ENCODE measurements around the gene NF1.

Gene NF1

DNA sequence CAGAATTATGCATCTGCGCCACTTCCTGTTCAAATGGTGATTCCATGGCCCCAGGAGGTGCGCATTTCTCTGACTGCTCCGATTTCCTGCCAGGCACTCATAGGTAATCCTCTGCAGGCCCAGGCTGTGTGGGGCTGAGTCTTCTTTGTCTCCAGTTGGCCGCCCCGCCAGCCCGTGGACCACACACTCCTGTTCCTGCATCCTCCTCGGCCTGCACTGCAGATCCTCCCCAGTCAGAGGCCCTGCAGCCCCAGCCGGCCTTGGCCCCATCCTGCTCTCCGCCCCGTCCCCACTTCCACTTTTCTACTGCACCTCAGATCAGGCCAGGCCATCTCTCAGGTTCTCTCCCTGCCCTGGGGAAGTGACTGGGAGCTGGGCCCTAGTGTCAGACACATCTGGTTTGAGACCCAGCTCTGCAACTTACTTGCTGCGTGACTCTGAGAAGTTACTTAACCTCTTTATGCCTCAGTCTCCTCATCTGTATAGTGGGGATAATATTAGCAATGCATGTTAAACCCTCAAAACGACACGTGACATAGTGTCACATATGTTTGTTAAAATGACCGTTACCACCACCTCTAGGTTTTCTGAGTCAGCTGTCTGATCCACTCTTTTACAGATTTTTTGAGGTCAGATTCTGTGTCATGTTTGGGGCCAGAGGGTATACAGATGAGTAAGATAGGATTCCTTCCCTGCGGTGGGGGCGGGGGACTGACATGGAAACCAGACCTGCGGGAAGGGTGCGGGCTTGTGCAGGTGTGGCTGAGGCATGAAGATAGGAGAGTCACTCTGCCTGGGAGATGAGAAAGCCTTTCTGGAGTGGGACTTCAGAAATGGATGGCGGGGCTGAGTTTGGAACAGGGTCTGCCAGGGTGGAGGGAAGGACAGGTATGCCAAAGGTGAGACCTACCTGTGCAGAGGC, 309.5 kb downstream of the NF1 start:
- WGBS, 2 donors (ENCODE audit: extremely low coverage in 2 of 2, insufficient read length in 2 of 2, insufficient replicate concordance in 1 of 2), result no CpG with 5 or more reads among the region's 19 CpGs
- Histone ChIP-seq H3K9ac (ENCODE audit: low read depth, low read length, poor library complexity) (no peak overlapping the region), H2BK5ac (ENCODE audit: low read length) (no peak overlapping the region), H3K4ac (ENCODE audit: low read length) (no peak overlapping the region), H2BK120ac (ENCODE audit: low read depth, low read length) (no peak overlapping the region), H3K27me3 (ENCODE audit: control insufficient read depth in 3 of 3, insufficient read depth in 3 of 3, low read depth in 1 of 3, low read length in 3 of 3) (peaks cover 0 to 6% (median 0%) of the 10 kb centered on the region in 3 experiments), H3K18ac (ENCODE audit: low read length) (peak overlapping the region; percentile 63), H3K4me1 (ENCODE audit: control insufficient read depth in 2 of 2, insufficient read depth in 1 of 2, low read depth in 1 of 2, low read length in 2 of 2) (peaks cover 0 to 4% of the 10 kb centered on the region in 2 donors), H3K23ac (ENCODE audit: low read depth, low read length, poor library complexity) (peak overlapping the region; percentile 71), H4K91ac (ENCODE audit: low read depth, low read length, poor library complexity) (no peak overlapping the region), H3K4me3 (ENCODE audit: low read length in 2 of 2) (no peak overlapping the region), H3K9me3 (replicated peaks in 1 of 2; ENCODE audit: control insufficient read depth in 2 of 2, insufficient read depth in 1 of 2, low read depth in 1 of 2, low read length in 2 of 2) (no peaks in the 10 kb centered on the region), H4K8ac (ENCODE audit: low read depth, low read length) (peak overlapping the region; percentile 78), H2AFZ (ENCODE audit: low read length) (no peak overlapping the region), H3K4me2 (ENCODE audit: insufficient read depth, low read length, poor library complexity, severe bottlenecking) (no peak overlapping the region), H3K36me3 (replicated peaks in 1 of 2; ENCODE audit: control insufficient read depth in 2 of 2, insufficient read depth in 2 of 2, low read length in 2 of 2) (no peaks in the 10 kb centered on the region), H3K14ac (ENCODE audit: low read length) (peak overlapping the region; percentile 79), H3K27ac (replicated peaks; ENCODE audit: low read length) (no peak overlapping the region), H3K79me1 (ENCODE audit: low read depth, low read length) (peaks cover 2% of the 10 kb centered on the region), H2BK15ac (ENCODE audit: low read length) (no peak overlapping the region), H2BK12ac (ENCODE audit: low read length) (no peak overlapping the region), H2AK5ac (ENCODE audit: low read depth, low read length) (no peak overlapping the region)
- no peak for DNase-seq (ENCODE audit: low spot score)

DNA sequence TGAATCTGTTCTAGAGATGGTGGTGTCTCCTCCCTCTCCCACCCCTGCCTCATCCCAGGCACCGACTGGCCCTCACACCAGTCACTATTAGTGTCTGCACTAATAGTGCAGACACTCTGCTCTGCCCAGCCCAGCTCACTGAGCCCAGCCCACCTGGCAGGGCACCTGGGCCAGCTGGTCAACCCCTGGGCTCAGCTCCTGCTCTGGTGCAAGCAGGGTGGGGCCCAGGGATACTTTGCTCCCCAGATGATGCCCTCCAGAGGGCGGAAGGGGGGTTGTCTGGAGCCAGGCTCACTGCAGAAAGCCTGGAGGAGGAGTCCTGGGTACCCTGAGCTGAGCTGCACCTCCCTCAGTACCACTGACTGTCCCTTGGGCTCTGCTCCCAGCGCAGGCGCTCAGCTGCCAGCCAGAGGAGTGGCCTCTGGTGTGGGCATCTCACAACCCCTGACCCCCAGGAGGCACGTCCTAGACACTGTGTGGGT, 311.2 kb downstream of the NF1 start:
- Histone ChIP-seq H2BK120ac (ENCODE audit: low read depth, low read length) (no peak overlapping the region), H3K9me3 (replicated peaks in 1 of 2; ENCODE audit: control insufficient read depth in 2 of 2, insufficient read depth in 1 of 2, low read depth in 1 of 2, low read length in 2 of 2) (no peaks in the 10 kb centered on the region), H3K36me3 (replicated peaks in 1 of 2; ENCODE audit: control insufficient read depth in 2 of 2, insufficient read depth in 2 of 2, low read length in 2 of 2) (no peaks in the 10 kb centered on the region), H3K79me1 (ENCODE audit: low read depth, low read length) (peaks cover 2% of the 10 kb centered on the region), H3K4me3 (ENCODE audit: low read length in 2 of 2) (no peak overlapping the region), H4K91ac (ENCODE audit: low read depth, low read length, poor library complexity) (no peak overlapping the region), H3K27ac (replicated peaks; ENCODE audit: low read length) (no peak overlapping the region), H2AFZ (ENCODE audit: low read length) (no peak overlapping the region), H3K27me3 (ENCODE audit: control insufficient read depth in 3 of 3, insufficient read depth in 3 of 3, low read depth in 1 of 3, low read length in 3 of 3) (peaks cover 0 to 6% (median 0%) of the 10 kb centered on the region in 3 experiments), H2BK15ac (ENCODE audit: low read length) (no peak overlapping the region), H4K8ac (ENCODE audit: low read depth, low read length) (no peak overlapping the region), H2BK12ac (ENCODE audit: low read length) (no peak overlapping the region), H3K4ac (ENCODE audit: low read length) (no peak overlapping the region), H2AK5ac (ENCODE audit: low read depth, low read length) (no peak overlapping the region), H3K23ac (ENCODE audit: low read depth, low read length, poor library complexity) (no peak overlapping the region), H3K4me1 (ENCODE audit: control insufficient read depth in 2 of 2, insufficient read depth in 1 of 2, low read depth in 1 of 2, low read length in 2 of 2) (peaks cover 1 to 4% of the 10 kb centered on the region in 2 donors), H3K9ac (ENCODE audit: low read depth, low read length, poor library complexity) (no peak overlapping the region), H3K18ac (ENCODE audit: low read length) (peak overlapping the region; percentile 24), H3K14ac (ENCODE audit: low read length) (no peak overlapping the region), H2BK5ac (ENCODE audit: low read length) (no peak overlapping the region), H3K4me2 (ENCODE audit: insufficient read depth, low read length, poor library complexity, severe bottlenecking) (no peak overlapping the region)
- no peak for DNase-seq (ENCODE audit: low spot score)
- WGBS, 2 donors (ENCODE audit: extremely low coverage in 2 of 2, insufficient read length in 2 of 2, insufficient replicate concordance in 1 of 2), result no CpG with 5 or more reads among the region's 5 CpGs

DNA sequence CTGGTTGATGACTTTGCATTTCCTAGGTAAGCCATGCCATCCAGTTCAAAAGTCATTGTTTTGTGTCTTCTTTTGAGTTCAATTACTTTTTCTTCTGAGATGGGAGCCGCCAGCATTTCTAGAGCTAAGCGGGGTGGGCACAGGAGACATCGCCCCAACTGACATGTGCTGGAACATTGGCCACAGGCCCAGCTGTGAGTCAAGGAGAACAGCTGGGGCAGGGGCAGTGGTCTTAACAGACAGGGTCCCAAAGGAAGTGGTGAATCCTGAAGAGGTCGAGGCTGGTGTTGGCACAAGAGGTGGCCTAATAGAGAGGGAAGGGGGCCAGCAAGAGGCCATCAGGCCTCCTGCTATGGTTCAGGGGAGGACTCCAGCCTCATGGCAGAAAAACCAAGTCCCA, 313.8 kb downstream of the NF1 start:
- H2BK5ac ChIP-seq (ENCODE audit: low read length), result no peak overlapping the region
- H3K4me3 ChIP-seq (ENCODE audit: low read length in 2 of 2), result no peak overlapping the region
- H3K4me2 ChIP-seq (ENCODE audit: insufficient read depth, low read length, poor library complexity, severe bottlenecking), result no peak overlapping the region
- H3K18ac ChIP-seq (ENCODE audit: low read length), result peak overlapping the region; percentile 44
- H2AFZ ChIP-seq (ENCODE audit: low read length), result no peak overlapping the region
- H3K27me3 ChIP-seq (ENCODE audit: control insufficient read depth in 3 of 3, insufficient read depth in 3 of 3, low read depth in 1 of 3, low read length in 3 of 3), result peaks cover 0 to 11% (median 9%) of the 10 kb centered on the region in 3 experiments
- H3K79me1 ChIP-seq (ENCODE audit: low read depth, low read length), result peaks cover 2% of the 10 kb centered on the region
- H2BK12ac ChIP-seq (ENCODE audit: low read length), result no peak overlapping the region
- no peak for DNase-seq (ENCODE audit: low spot score)
- H4K91ac ChIP-seq (ENCODE audit: low read depth, low read length, poor library complexity), result no peak overlapping the region
- no peak overlapping the region for H3K4ac ChIP-seq (ENCODE audit: low read length)
- H2BK120ac ChIP-seq (ENCODE audit: low read depth, low read length), result no peak overlapping the region
- H4K8ac ChIP-seq (ENCODE audit: low read depth, low read length), result no peak overlapping the region
- H3K9me3 ChIP-seq (replicated peaks in 1 of 2; ENCODE audit: control insufficient read depth in 2 of 2, insufficient read depth in 1 of 2, low read depth in 1 of 2, low read length in 2 of 2), result no peaks in the 10 kb centered on the region
- no peak overlapping the region for H2AK5ac ChIP-seq (ENCODE audit: low read depth, low read length)
- no peak overlapping the region for H2BK15ac ChIP-seq (ENCODE audit: low read length)
- no peaks in the 10 kb centered on the region for H3K36me3 ChIP-seq (replicated peaks in 1 of 2; ENCODE audit: control insufficient read depth in 2 of 2, insufficient read depth in 2 of 2, low read length in 2 of 2)
- H3K27ac ChIP-seq (replicated peaks; ENCODE audit: low read length), result no peak overlapping the region
- no peak overlapping the region for H3K9ac ChIP-seq (ENCODE audit: low read depth, low read length, poor library complexity)
- peaks cover 2 to 3% of the 10 kb centered on the region in 2 donors for H3K4me1 ChIP-seq (ENCODE audit: control insufficient read depth in 2 of 2, insufficient read depth in 1 of 2, low read depth in 1 of 2, low read length in 2 of 2)
- WGBS, 2 donors (ENCODE audit: extremely low coverage in 2 of 2, insufficient read length in 2 of 2, insufficient replicate concordance in 1 of 2), result no CpG with 5 or more reads among the region's 4 CpGs
- H3K23ac ChIP-seq (ENCODE audit: low read depth, low read length, poor library complexity), result no peak overlapping the region
- no peak overlapping the region for H3K14ac ChIP-seq (ENCODE audit: low read length)

DNA sequence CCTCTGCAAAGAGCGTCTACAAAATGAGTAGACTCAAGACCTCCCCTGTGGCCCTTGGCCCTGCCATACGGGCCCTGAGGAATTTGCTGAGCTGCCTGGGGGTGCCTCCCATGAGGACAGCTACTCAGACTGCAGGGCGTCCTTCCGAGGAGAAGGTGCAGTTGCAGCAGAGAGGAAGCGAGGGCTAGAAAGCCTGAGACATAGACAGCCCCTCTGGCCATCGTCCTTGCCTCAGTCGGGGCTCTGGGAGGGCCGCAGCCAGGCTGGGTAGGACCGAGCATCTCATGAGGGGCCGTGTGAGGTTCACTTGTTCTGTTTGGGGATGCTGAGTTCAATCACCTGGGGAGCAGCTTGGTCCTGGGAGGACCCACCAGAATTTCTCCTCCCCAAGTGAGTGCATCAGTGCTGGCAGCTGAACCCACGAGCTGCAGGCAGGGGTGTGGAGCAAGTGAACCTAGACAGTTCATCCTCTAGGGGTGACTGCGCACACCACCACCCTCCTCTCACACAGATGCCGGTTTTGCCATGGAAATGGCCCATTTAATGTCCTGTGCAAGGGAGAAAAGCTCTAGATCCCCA, 317.0 kb downstream of the NF1 start:
- Histone ChIP-seq H2AFZ (ENCODE audit: low read length) (no peak overlapping the region), H3K14ac (ENCODE audit: low read length) (no peak overlapping the region), H3K4me2 (ENCODE audit: insufficient read depth, low read length, poor library complexity, severe bottlenecking) (no peak overlapping the region), H2BK12ac (ENCODE audit: low read length) (no peak overlapping the region), H3K27me3 (ENCODE audit: control insufficient read depth in 3 of 3, insufficient read depth in 3 of 3, low read depth in 1 of 3, low read length in 3 of 3) (peaks cover 0 to 12% (median 6%) of the 10 kb centered on the region in 3 experiments), H3K79me1 (ENCODE audit: low read depth, low read length) (no peaks in the 10 kb centered on the region), H3K23ac (ENCODE audit: low read depth, low read length, poor library complexity) (peak overlapping the region; percentile 87), H2AK5ac (ENCODE audit: low read depth, low read length) (no peak overlapping the region), H3K9ac (ENCODE audit: low read depth, low read length, poor library complexity) (no peak overlapping the region), H3K9me3 (replicated peaks in 1 of 2; ENCODE audit: control insufficient read depth in 2 of 2, insufficient read depth in 1 of 2, low read depth in 1 of 2, low read length in 2 of 2) (no peaks in the 10 kb centered on the region), H4K8ac (ENCODE audit: low read depth, low read length) (no peak overlapping the region), H4K91ac (ENCODE audit: low read depth, low read length, poor library complexity) (no peak overlapping the region), H2BK15ac (ENCODE audit: low read length) (no peak overlapping the region), H3K18ac (ENCODE audit: low read length) (peak overlapping the region; percentile 54), H2BK120ac (ENCODE audit: low read depth, low read length) (no peak overlapping the region), H3K4ac (ENCODE audit: low read length) (no peak overlapping the region), H3K4me1 (ENCODE audit: control insufficient read depth in 2 of 2, insufficient read depth in 1 of 2, low read depth in 1 of 2, low read length in 2 of 2) (peaks cover 21 to 28% of the 10 kb centered on the region in 2 donors), H3K27ac (replicated peaks; ENCODE audit: low read length) (no peak overlapping the region), H3K36me3 (replicated peaks in 1 of 2; ENCODE audit: control insufficient read depth in 2 of 2, insufficient read depth in 2 of 2, low read length in 2 of 2) (no peaks in the 10 kb centered on the region), H3K4me3 (ENCODE audit: low read length in 2 of 2) (no peak overlapping the region), H2BK5ac (ENCODE audit: low read length) (no peak overlapping the region)
- DNase-seq (ENCODE audit: low spot score), result no peak
- WGBS, 2 donors (ENCODE audit: extremely low coverage in 2 of 2, insufficient read length in 2 of 2, insufficient replicate concordance in 1 of 2), result no CpG with 5 or more reads among the region's 13 CpGs
